ENCODE results near the gene BRD1.

- TF ChIP-seq CTCF (IDR thresholded peaks at IDR 0.05), result no peak
- no peak for TF ChIP-seq POLR2A (IDR thresholded peaks at IDR 0.05)
Measured at GRCh38 chr22:49763696-49764095, 64.0 kb downstream of the BRD1 start.
